PFSK-1 (cell line): Measurements from ENCODE around the gene TJAP1.

Experiments
- REST ChIP-seq, 2 experiments: IDR thresholded peaks; 2 replicates each; pipeline versions ENCODE4 v1.6.1 to v1.8.0; 2011 to 2012; ENCODE audit warnings: low read depth in 2 of 2, low read length in 2 of 2, control low read depth in 1 of 2, inconsistent platforms in 1 of 2, mild to moderate bottlenecking in 1 of 2, moderate library complexity in 1 of 2; ENCODE audit not compliant: insufficient read depth in 1 of 2
- SIN3A ChIP-seq: IDR thresholded peaks from 2 replicates; pipeline ENCODE4 v1.6.1; 2012; ENCODE audit warnings: mild to moderate bottlenecking, low read length, moderate library complexity, borderline replicate concordance; ENCODE audit not compliant: insufficient read depth
- TAF1 ChIP-seq: IDR thresholded peaks from 2 replicates; pipeline ENCODE4 v1.6.1; 2012; ENCODE audit warnings: low read length, control low read depth, borderline replicate concordance; ENCODE audit not compliant: insufficient read depth

- TF ChIP-seq SIN3A, result no peak
- no peak for TF ChIP-seq TAF1
- no peak for TF ChIP-seq REST (IDR thresholded peaks at IDR 0.05; ENCODE audit: insufficient read depth in 1 of 2, low read depth in 2 of 2, low read length in 2 of 2)
These were observed 17.8 kb upstream of the TJAP1 start for GRCh38 chr6:43459535-43459934.
